ENCODE measurements around the gene TNP2. TPM values are rescaled to one million over a fixed set of nuclear protein-coding genes. Genes with fewer than 3 reads are reported as not detected.

TNP2 gene
- total and polyA plus RNA-seq, 9 of the 15 experiments (the other 6 are each of a cell fraction or from before 2014, with no cell fraction given), result not detected

DNA sequence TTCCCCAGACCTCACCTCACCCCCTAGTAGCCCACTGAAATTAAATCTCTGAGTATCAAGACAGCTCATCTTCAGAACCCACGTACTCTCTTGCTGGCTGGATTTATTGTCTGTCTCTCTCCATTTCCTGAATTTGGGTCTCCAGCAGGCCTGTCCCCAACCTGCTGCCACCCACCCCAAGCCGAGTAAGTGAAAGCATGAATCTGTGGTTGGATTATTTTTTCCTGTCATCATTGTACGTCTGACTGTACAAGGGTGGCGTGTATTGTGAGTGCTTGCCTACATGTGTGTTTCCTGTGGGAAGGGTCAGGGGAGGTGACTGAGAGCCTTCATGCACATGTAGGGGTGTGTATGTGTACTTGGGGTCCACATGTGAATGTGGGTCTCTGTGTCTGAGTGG lies 5.4 kb downstream of the TNP2 start:
- CTCF ChIA-PET (ENCODE audit: low intra/inter-chr PET ratio), result no interaction called here
- FAIRE-seq, result no peak
- H3K79me2 ChIP-seq (ENCODE audit: control insufficient read depth, insufficient read depth, low read length), result no peaks in the 10 kb centered on the region
- BruUV-seq (replicated peaks), result no TSS peak
- POLR2A ChIA-PET, result interaction anchor here (2.2 kb wide), 1 partner anchor 7 kb away, joined by 6 read pairs; the partner anchor contains the start of gene SOCS1
- no peak overlapping the region for H3K4me3 ChIP-seq
- no peak for TF ChIP-seq HNRNPL (IDR thresholded peaks at IDR 0.05; ENCODE audit: low read depth, low read length)
- TF ChIP-seq ARNT (IDR thresholded peaks at IDR 0.05), result no peak
- no peak for TF ChIP-seq NFE2L1 (tag; IDR thresholded peaks at IDR 0.05; ENCODE audit: borderline replicate concordance, low read depth)
- TF ChIP-seq TAL1 (IDR thresholded peaks at IDR 0.05), result no peak
- no peak for TF ChIP-seq TCF7 (IDR thresholded peaks at IDR 0.05; ENCODE audit: borderline replicate concordance)
- TF ChIP-seq IRF2 (CRISPR knock-in tag; IDR thresholded peaks at IDR 0.05), result no peak
- TF ChIP-seq ZNF23 (CRISPR knock-in tag; IDR thresholded peaks at IDR 0.05), result no peak
- TF ChIP-seq, protein P1, sequence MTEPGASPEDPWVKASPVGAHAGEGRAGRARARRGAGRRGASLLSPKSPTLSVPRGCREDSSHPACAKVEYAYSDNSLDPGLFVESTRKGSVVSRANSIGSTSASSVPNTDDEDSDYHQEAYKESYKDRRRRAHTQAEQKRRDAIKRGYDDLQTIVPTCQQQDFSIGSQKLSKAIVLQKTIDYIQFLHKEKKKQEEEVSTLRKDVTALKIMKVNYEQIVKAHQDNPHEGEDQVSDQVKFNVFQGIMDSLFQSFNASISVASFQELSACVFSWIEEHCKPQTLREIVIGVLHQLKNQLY (CRISPR knock-in tag; conservative IDR thresholded peaks at IDR 0.05), result no peak
- TF ChIP-seq BCOR (IDR thresholded peaks at IDR 0.05), result no peak
- TF ChIP-seq, protein P2, sequence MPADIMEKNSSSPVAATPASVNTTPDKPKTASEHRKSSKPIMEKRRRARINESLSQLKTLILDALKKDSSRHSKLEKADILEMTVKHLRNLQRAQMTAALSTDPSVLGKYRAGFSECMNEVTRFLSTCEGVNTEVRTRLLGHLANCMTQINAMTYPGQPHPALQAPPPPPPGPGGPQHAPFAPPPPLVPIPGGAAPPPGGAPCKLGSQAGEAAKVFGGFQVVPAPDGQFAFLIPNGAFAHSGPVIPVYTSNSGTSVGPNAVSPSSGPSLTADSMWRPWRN (IDR thresholded peaks at IDR 0.05; ENCODE audit: low read depth), result no peak
- TF ChIP-seq RCOR1 (IDR thresholded peaks at IDR 0.05; ENCODE audit: borderline replicate concordance in 1 of 2, low read depth in 2 of 2, low read length in 2 of 2), result no peak
- TF ChIP-seq, protein P3, sequence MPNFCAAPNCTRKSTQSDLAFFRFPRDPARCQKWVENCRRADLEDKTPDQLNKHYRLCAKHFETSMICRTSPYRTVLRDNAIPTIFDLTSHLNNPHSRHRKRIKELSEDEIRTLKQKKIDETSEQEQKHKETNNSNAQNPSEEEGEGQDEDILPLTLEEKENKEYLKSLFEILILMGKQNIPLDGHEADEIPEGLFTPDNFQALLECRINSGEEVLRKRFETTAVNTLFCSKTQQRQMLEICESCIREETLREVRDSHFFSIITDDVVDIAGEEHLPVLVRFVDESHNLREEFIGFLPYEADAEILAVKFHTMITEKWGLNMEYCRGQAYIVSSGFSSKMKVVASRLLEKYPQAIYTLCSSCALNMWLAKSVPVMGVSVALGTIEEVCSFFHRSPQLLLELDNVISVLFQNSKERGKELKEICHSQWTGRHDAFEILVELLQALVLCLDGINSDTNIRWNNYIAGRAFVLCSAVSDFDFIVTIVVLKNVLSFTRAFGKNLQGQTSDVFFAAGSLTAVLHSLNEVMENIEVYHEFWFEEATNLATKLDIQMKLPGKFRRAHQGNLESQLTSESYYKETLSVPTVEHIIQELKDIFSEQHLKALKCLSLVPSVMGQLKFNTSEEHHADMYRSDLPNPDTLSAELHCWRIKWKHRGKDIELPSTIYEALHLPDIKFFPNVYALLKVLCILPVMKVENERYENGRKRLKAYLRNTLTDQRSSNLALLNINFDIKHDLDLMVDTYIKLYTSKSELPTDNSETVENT (CRISPR knock-in tag; IDR thresholded peaks at IDR 0.05), result no peak
- no peak for TF ChIP-seq MTA3 (IDR thresholded peaks at IDR 0.05; ENCODE audit: borderline replicate concordance)
- no peak for TF ChIP-seq GATAD2A (IDR thresholded peaks at IDR 0.05)
- no peak for TF ChIP-seq TRIM28 (IDR thresholded peaks at IDR 0.05)
- no peak for TF ChIP-seq MECOM (CRISPR knock-in tag; IDR thresholded peaks at IDR 0.05)
- no peak for TF ChIP-seq EGR1 (conservative IDR thresholded peaks at IDR 0.05)
- TF ChIP-seq RNF2 (IDR thresholded peaks at IDR 0.05), result no peak
- TF ChIP-seq, protein P4, sequence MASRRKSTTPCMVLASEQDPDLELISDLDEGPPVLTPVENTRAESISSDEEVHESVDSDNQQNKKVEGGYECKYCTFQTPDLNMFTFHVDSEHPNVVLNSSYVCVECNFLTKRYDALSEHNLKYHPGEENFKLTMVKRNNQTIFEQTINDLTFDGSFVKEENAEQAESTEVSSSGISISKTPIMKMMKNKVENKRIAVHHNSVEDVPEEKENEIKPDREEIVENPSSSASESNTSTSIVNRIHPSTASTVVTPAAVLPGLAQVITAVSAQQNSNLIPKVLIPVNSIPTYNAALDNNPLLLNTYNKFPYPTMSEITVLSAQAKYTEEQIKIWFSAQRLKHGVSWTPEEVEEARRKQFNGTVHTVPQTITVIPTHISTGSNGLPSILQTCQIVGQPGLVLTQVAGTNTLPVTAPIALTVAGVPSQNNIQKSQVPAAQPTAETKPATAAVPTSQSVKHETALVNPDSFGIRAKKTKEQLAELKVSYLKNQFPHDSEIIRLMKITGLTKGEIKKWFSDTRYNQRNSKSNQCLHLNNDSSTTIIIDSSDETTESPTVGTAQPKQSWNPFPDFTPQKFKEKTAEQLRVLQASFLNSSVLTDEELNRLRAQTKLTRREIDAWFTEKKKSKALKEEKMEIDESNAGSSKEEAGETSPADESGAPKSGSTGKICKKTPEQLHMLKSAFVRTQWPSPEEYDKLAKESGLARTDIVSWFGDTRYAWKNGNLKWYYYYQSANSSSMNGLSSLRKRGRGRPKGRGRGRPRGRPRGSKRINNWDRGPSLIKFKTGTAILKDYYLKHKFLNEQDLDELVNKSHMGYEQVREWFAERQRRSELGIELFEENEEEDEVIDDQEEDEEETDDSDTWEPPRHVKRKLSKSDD (conservative IDR thresholded peaks at IDR 0.05; ENCODE audit: low read length), result no peak
- no peak for TF ChIP-seq TARDBP (IDR thresholded peaks at IDR 0.05)
- intact Hi-C loops (cut with micrococcal nuclease), result no loop called here
- no peak overlapping the region for H3K27ac ChIP-seq (ENCODE audit: extremely low read depth, low read depth, low read length)
- 21% methylated on average over 4 of the region's 4 CpGs for WGBS (ENCODE audit: insufficient coverage, low coverage, missing lambda C conversion rate)
- no peak for ATAC-seq
- DNase-seq (ENCODE audit: extremely low read depth in 1 of 4, low spot score in 3 of 4), result no peak
- no peaks in the 10 kb centered on the region; the same call in 1 of the 2 replicates for H3K9me3 ChIP-seq (replicated peaks; ENCODE audit: control insufficient read depth, insufficient read depth, low read depth, low read length)
- H2AFZ ChIP-seq (ENCODE audit: low read depth, low read length), result no peak overlapping the region
- peaks cover 2 to 40% of the 10 kb centered on the region in 2 experiments; a peak in 4 of 5 replicates for H3K27me3 ChIP-seq (ENCODE audit: control insufficient read depth in 2 of 2, insufficient read depth in 2 of 2, low read length in 2 of 2)
- H4K20me1 ChIP-seq (replicated peaks; ENCODE audit: control insufficient read depth, insufficient read depth, low read length), result 0 out of 2 replicates have a peak, but pooled peaks cover 8% of the 10 kb centered on the region
- H3K4me1 ChIP-seq (replicated peaks in 1 of 2; ENCODE audit: control insufficient read depth in 2 of 2, insufficient read depth in 2 of 2, low read length in 2 of 2), result peaks cover 0 to 3% of the 10 kb centered on the region in 2 experiments; a peak in 1 of 5 replicates
- no peaks in the 10 kb centered on the region for H3K36me3 ChIP-seq (ENCODE audit: control insufficient read depth, insufficient read depth, low read length)
- H3K9ac ChIP-seq (ENCODE audit: insufficient read depth in 1 of 2, low read depth in 2 of 2, low read length in 2 of 2), result no peak overlapping the region
- no peak overlapping the region for H3K4me2 ChIP-seq (ENCODE audit: insufficient read depth, low read length)
- no peaks in the 10 kb centered on the region for H3K9me1 ChIP-seq (ENCODE audit: control insufficient read depth, insufficient read depth, low read length)
- in situ Hi-C loops (cut with MboI), result loop anchor here (5.0 kb wide), 2 partner anchors 89 to 306 kb away; no protein-coding TSS in a partner anchor

Measured in K562 (cell line).